DMS114 treated with DMSO at 0.1 percent for 48 hours (cell line): ENCODE measurements around the gene KRT38.
"Not testable (repeated sequence)": the region's sequence is repeated elsewhere in the genome, so short reads cannot be mapped to it uniquely, and the experiment has no call there.

Source experiments
- DNase-seq: peaks from one replicate; lab custom pipeline; 2025; ENCODE audit not compliant: unreplicated experiment; lab: John Stamatoyannopoulos, UW

Gene KRT38

GRCh38 chr17:41463746-41464145 lies 23.0 kb upstream of the KRT38 start:
- DNase-seq = no peak

- DNase-seq = no peak
These were observed 21.9 kb upstream of the KRT38 start for GRCh38 chr17:41462705-41463104.

GRCh38 chr17:41457676-41458075 lies 16.9 kb upstream of the KRT38 start:
- no peak for DNase-seq

GRCh38 chr17:41456204-41456603 lies 15.4 kb upstream of the KRT38 start:
- DNase-seq = no peak

DNA sequence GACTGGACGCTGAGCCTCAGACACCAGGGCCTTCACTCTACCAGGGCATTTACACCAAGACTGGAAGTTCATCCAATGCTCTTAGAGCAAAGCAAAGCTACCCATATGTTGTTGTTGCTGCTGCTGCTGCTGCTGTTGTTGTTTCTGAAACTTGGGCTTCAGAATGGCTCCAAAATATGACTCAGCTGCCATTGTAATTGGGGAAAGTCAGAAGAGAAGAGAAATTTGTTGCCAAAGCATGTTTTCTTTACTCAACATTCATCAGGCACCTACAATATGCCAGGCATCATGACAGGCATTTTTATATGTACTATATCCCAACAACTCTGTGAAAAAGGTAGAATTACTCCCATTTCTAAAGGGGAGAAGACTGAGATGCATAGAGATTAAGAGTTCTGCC lies 14.5 kb upstream of the KRT38 start:
- no peak for DNase-seq

- no peak for DNase-seq
These were observed 12.3 kb upstream of the KRT38 start for GRCh38 chr17:41453066-41453465.

GRCh38 chr17:41452281-41452680 lies 11.5 kb upstream of the KRT38 start:
- no peak for DNase-seq

DNA sequence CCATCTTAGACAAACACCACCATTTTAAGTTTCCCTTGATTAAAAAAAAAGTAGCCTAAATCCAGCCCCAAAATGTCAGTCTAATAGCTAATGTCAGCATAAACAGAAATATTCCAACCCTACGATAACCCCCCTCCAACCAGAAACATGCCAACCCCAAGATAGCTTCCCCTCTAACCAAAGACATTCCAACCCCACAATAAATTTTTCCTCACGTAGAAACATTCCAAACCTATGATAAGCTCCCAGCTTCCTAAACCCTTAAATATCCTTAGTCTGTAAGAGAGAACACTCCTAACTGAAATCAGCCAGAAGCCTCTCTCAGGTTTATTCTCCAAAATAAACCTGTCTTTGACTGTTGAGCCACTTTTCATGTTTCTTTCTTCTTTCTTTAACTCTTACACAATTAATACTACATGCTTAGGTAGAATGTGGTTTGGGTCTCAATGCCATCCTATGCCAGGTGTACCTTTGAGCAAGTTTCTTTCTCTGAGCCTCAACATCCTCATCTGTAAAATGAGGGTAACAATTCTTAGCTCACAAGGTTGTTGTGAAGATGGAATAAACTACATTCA lies 10.5 kb upstream of the KRT38 start:
- DNase-seq = no peak

GRCh38 chr17:41449008-41449407 lies 8.2 kb upstream of the KRT38 start:
- no peak for DNase-seq

DNA sequence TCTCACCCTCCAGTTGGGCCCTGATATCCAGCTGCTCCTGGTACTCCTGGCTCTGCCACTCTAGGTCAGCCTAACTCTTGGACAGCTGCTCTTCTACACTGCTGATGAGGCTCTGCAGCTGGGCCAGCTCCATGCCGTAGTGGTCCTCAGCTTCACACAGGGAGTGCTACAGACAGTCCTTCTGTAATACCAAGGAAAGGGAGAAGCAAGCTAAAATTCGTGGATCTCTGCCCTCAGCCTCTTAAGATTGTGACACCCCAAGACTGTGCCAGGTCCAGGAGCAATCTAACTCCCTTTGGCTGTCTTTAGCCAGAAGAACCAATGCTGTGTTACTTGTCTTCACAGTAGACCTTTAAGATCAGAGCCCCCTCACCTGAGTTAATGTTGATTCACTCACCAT lies 7.7 kb upstream of the KRT38 start:
- DNase-seq = no peak

- DNase-seq = no peak
These were observed 6.0 kb upstream of the KRT38 start for GRCh38 chr17:41446806-41447205.

DNA sequence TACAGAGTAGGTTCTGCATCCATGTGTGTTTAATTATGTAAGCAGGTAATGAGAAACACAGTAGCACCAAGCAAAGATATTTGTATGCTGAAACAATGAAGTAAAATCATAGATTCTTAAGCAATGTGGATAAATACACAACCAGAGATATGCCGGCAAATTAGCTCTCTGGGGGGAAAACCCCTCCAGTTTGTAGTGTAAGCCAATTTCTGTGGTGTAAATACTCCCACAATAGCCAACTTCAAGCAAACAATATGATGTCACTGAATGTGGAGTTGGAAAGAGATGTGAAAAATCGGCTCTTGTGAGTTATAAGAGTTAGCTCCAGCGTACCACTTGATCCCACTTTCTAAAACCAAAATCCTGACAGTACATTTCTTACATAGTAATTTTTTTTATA lies 3.9 kb upstream of the KRT38 start:
- no peak for DNase-seq

DNA sequence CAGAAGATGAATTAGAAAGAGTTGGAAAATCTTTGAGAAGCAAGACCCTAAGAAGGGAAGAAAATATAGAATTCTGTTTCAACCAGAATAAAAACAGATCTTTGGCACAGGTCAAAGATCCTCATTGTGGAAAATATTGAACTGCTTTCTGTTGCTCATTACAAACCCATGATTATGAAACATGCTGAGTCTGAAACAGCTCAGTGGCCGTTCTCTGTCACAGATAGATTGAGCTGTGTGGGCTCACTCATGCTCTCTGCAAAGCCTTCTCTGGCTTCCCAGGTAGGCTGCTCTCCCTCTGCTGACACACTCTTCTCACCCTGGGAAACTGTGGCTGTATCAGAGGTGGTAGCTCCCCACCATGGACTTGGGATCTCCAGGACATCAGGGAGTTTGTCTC lies 3.4 kb upstream of the KRT38 start:
- no peak for DNase-seq

DNA sequence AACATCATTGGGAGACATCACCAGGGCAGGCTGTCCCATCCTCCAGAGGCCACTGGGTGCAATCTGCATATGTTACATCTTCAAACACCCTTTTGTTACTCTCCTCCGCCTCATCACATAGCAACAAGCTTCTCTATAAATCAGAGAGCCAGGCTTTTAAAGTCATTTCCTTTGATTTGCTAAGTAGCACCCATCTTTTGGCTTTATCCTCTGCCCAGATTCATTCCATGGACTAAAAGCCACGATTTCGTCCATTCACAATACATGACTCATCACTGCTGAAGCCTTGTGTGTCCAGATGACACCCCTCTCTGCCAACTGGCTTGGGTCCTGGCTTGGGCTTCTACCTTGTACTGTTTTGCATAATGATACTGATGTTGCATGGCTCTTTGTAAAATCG lies 2.0 kb upstream of the KRT38 start:
- DNase-seq = no peak

- no peak for DNase-seq
These were observed 1.4 kb downstream of the KRT38 start for GRCh38 chr17:41439375-41439774.

DNA sequence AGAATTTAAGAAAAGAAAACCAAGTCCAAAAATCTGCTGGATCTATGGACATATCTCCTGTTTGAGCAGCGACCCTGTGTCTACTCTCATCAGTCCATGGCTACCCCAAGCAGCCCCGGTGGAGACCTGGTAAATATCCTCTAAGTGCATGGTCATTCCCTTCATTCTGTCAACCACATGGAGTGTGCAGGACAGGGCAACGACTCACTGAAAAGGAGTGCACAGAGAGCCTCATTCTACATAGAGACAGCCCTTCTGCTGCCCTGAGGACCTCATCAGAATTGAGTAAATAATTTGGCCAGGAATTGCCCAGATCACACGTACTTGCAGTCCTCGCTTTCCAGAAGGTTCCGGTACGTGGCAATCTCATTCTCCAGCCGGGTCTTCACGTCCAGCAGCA lies 3.0 kb downstream of the KRT38 start:
- DNase-seq = no peak

GRCh38 chr17:41437254-41437653 lies 3.5 kb downstream of the KRT38 start:
- no peak for DNase-seq

DNA sequence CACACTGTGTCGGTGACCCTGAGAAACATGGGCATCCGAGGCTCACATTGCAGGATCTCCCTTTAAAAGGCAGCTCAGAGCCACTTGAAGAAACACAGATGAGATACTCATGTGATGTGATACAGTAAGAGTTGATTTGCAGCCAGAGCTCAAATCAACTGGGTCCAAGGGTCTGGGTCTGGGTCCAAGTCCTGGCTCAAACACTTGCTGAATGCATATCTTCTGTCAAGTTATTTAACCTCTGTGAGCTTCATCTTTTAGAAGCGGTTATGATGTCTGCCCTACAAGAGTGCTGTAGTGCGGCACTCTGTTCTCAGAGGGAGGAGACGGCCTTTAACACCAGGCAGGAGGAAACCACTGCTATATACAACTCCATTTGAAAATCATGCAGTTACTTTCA lies 6.4 kb downstream of the KRT38 start:
- DNase-seq = no peak

DNA sequence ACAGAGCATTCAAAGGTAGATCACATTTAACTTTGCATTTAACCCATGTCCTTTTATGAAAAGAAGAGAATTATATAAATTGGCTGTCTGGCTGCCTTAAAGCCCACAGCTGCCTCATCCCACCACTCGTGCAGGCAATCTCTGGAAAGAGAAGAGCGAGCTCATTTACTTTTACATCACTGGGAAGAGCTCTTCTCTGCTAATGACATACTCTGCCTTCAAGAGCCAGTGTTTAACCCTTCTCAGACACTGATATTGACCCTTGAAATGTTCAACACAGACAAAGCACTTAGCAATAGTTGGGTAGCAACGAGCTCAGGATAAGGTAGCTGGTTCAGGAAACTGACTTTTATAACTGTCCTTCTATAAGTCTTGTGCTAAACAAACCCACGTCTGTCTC lies 6.8 kb downstream of the KRT38 start:
- no peak for DNase-seq

GRCh38 chr17:41433586-41433985 lies 7.2 kb downstream of the KRT38 start:
- no peak for DNase-seq

GRCh38 chr17:41430376-41430775 lies 10.4 kb downstream of the KRT38 start:
- not testable (repeated sequence) for DNase-seq

GRCh38 chr17:41429667-41430066 lies 11.1 kb downstream of the KRT38 start:
- no peak for DNase-seq

GRCh38 chr17:41428591-41429291 lies 12.0 kb downstream of the KRT38 start:
- no peak for DNase-seq
